Ammon's horn (tissue), 1 donor: ENCODE measurements around the gene EIF4G3.
"Not testable (repeated sequence)": the region's sequence is repeated elsewhere in the genome, so short reads cannot be mapped to it uniquely, and the experiment has no call there.

Experiments
- DNase-seq: peaks from one replicate; pipeline ENCODE4 v3.0.0-alpha.2; 2016; ENCODE audit warnings: low spot score

The EIF4G3 gene

DNA sequence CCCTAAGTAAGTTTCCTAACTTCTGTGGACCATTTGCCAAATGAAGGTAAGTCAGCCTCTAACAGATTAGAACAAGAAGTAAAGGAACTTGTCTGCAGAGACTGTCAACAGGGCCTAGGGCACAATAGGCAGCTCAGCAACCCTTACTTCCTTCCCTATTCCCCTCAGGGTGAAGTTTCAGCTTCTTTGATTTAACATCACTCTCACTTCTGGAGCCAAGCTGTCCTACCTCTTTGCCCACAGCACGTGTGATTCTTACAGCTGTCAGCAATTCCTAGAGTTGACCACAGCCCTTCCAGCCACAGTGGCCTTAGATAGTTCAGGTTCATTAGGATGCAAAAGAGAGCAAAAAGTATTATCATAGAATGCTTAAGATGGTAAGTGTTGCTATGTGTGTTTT, 7.6 kb upstream of the EIF4G3 start:
- peak; percentile 54 for DNase-seq

DNA sequence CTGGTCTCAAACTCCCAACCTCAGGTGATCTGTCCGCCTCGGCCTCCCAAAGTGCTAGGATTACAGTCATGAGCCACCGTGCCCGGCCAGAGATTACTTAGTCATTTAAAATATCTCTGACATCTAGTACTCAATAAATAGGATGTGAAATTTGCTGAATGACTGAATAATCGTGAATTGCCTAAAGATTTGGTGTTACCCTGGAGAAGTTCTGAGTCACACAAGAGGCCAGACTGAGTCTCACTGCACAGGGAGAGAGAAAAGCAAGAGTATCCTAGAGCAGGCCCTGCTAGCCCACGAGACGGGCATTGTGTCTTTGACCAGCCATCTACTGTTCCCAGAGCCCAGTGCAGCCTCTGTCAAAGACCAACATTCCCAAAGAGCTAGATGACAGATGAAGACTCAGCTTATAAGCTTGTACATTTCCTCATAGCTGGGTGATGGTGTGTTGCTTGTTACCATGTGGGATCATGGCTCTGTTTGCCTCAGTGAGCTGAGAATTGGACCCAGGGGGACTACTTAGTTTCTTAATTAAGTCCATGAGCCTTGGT, 5.6 kb upstream of the EIF4G3 start:
- no peak for DNase-seq

DNA sequence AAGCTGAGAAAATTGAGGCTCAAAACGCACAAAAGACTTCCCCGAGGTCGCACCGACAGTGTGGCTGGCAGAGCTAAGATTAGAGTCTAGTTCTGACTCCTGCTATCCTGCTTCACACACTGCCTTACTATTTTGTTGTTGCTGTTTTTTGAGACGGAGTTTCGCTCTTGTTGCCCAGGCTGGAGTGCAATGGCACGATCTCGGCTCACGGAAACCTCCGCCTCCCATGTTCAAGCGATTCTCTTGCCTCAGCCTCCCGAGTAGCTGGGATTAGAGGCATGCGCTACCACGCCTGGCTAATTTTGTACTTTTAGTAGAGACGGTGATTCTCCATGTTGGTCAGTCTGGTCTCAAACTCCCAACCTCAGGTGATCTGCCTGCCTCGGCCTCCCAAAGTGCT, 1.6 kb upstream of the EIF4G3 start:
- not testable (repeated sequence) for DNase-seq

DNA sequence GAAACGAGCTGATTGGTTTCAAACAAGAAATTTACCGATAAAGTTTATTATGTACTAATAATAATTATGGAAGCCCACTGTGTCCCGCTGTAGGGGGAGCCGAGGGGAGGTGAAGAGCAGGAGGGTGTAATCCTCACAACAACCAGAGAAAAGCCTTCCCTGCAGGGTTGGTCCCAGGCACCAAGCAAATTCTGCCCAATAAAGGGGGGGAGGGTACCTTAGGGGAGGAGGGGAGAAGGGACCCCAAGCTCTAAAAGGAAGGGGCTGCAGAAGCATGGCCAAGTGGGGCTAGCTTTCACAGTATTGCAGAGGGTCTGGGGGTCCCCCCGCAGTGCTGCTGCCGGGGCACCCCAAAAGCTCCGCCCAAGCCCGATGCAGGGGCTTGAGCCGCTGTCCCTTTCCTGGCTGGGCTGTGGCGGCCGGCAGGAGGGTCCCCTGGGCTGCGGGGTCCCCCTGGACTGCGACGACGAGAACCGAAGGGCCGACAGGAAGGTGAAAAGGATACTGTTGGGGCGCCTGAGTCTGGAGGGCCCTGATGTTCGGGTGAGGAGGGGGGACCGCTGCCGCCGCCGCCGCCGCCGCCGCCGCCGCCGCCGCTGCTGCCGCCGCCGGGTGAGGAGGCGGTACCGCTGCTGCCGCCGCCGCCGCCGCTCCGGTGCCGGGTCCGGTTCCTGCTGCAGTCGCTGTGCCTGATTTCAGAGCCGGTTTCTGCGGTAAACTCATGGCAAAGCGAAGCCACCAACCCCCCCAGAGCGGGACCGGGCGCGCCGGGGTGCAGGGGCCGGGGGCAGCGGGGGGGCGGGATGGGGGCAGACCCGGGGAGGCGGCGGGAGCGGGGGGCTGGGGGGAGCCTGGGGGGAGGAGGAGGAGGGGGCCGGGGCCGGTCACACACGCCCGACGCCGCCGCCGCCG, 771 bp downstream of the EIF4G3 start:
- peak; percentile 44 for DNase-seq

DNA sequence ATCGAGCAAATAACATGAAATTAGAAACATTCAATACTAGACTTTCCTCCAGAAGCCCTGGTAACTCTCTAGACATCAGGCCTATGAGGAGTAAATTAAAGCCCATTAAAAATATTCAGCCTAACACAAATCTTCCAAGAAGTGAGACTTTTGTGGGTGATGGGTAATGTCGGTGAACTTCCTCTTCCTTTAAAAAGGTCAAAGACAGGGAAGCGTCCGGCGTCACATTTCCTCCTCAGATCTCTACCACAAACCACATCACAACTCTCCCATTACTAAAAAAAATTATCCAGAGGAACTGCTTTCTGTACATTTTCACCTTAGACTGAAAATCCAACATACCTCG, 1.4 kb downstream of the EIF4G3 start:
- DNase-seq = peak; percentile 67

GRCh38 chr1:21174654-21175323, 1.9 kb downstream of the EIF4G3 start:
- no peak for DNase-seq

- DNase-seq = no peak
These were observed 2.5 kb downstream of the EIF4G3 start for GRCh38 chr1:21174230-21174629.

- DNase-seq = not testable (repeated sequence)
These were observed 3.6 kb downstream of the EIF4G3 start for GRCh38 chr1:21173096-21173495.

DNA sequence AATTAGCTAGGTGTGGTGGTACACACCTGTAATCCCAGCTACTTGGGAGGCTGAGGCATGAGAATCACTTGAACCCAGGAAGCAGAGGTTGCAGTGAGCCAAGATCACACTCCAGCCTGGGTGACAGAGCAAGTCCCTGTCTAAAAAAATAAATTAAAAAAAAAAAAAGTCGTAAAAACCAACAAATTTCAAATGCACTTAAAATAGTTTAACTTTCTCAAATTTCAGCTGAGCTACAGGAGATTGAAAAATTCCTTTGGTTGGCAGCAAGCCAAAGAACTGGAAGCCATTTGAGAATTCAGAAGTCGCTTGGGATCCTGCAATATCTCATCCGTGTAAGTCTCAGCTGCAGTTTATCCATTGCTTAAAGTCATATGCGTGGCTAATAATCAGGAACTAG, 5.9 kb downstream of the EIF4G3 start:
- not testable (repeated sequence) for DNase-seq

DNA sequence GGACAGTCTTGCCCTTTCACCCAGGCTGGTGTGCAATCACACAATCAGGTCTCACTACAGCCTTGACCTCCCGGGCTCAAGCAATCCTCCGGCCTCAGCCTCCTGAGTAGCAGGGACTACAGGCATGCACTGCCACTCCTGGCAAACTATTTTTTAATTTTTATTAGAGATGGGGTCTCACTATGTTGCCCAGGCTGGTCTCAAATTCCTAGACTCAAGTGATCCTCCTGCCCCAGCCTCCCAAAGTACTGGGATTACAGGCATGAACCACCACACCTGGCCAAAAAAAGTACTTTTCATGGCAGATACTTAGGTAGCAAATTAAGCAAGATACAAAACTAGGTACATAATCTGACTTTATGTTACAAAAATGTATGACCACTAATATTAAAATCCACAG, 8.3 kb downstream of the EIF4G3 start:
- DNase-seq = no peak

- no peak for DNase-seq
These were observed 11.1 kb downstream of the EIF4G3 start for GRCh38 chr1:21165646-21166045.

DNA sequence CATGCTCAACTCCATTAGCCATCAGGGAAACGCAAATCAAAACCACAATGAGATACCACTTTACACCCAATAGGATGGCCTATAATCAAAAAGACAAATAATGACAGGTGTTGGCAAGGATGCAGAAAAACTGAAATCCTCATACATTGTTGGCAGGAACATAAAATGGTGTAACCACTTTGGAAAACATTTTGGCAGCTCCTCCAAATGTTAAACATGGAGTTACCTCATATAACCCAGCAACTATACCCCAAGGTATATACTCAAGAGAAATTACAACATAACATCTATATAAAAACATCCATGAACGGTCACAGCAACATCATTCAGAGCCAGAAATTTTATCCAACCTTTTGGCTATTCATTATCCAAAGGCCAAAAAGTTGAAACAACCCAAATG, 11.6 kb downstream of the EIF4G3 start:
- DNase-seq = no peak

GRCh38 chr1:21164266-21164665, 12.4 kb downstream of the EIF4G3 start:
- DNase-seq = no peak

DNA sequence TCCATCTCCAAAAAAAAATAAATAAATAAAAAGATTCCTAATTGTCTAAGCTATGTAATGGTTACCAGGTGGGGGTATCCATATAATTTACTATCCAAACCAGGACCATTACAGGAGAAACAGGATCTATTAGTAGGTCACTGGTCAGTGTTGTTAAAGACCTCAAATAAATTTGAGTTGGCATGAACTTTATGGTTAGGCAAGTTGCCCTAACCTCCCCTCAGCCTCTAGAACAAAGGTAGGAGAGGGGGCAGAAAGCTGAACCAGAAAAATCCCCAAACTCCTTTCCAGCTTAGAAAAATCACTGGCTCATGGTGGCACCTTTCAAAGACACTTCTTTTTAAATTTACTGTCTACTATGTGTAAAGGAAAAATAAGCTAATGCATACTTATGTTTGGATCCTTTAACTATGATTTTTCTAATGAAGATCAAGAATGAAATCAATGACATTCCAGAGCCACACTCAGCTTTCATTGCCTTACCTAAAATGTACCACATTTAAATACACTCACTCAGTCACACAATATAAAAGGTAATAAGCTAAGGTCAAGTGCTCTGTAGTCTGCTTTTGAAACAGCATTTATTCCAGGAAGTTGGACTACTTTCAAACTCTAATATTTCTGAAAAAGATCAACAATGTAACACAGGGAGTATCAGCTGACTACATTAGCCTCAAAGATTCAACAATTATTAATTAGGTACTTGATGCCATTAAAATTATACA, 13.8 kb downstream of the EIF4G3 start:
- DNase-seq = no peak

GRCh38 chr1:21161842-21162241, 14.9 kb downstream of the EIF4G3 start:
- DNase-seq = no peak

GRCh38 chr1:21160263-21160796, 16.4 kb downstream of the EIF4G3 start:
- no peak for DNase-seq

DNA sequence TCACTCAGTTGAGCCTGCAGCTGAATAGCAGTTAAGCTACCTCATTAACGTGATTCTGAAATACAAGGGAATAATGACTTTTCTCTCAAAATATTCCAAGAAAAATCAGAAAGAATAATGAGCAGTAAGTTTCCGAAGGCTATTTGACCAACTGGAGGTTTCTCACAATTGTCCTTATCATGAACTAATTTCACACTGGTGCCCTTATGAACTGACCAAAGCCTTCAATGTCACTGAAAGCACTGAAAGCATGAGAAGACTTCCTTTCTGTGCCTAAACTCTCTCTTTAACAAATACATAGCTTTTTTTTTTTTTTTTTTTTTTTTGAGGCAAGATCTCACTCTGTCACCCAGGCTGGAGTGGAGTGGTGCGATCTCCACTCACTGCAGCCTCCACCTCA, 18.8 kb downstream of the EIF4G3 start:
- no peak for DNase-seq

DNA sequence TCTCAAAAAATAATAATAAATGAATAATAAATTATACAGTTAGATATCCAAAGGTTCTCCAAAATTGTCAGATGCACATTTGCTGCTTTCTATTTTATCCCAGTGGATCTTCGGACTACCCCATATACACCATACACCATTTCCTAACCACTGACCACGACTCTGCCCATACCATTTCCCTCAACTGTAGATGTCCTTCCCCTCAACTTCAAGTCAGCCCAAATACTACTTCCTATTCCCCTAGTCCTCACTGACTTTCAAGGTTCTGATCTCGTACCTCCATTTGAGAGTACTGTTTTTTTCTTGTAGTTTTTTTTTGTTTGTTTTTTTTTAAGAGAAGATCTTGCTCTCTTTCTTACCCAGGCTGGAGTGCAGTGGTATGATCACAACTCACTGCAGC, 19.6 kb downstream of the EIF4G3 start:
- DNase-seq = no peak

- no peak for DNase-seq
These were observed 20.7 kb downstream of the EIF4G3 start for GRCh38 chr1:21156019-21156418.

- no peak for DNase-seq
These were observed 22.0 kb downstream of the EIF4G3 start for GRCh38 chr1:21154717-21155116.

DNA sequence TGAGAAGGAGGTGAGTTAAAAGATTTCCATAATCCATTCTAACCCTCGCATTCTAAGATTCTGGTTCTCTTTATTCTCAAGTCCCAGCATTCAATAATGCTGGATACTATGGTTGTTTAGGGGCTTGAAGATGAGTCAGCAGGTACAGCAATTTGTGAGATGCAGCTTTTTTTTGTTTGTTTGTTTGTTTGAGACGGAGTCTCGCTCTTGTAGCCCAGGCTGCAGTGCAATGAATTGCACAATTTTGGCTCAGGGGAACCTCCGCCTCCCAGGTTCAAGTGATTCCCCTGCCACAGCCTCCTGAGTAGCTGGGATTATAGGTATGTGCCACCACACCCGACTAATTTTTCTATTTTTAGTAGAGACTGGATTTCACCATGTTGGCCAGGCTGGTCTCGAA, 23.3 kb downstream of the EIF4G3 start:
- no peak for DNase-seq

DNA sequence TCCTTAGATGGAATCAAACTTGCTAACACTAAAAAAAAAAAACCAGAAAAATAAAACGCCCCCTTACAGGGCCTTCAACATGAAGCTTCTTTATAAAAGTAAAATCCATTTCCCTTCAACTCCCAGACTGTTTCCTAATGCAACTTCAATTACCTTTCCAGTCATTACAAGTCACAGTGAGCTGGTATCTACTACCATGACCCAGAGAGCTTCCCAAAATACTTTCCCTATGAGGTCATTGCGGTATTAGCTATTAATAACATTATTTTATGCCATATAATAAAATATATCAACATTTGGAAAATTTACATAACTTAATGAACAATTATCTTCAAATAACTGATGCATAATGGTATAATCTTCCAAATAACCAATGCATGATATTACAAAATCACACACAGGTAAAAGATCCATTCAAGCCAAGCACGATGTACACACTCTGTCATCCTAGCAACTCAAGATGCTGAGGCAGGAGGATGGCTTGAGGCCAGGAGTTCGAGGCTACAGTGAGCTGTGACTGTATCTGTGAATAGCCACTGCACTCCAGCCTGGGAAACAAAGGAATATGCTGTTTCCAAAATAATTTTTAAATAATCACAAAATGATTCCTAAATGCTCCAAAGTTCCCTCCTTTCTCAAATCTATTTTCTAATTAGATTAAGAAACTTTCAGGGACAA, 24.1 kb downstream of the EIF4G3 start:
- no peak for DNase-seq
